ENCODE data around the gene TRNAU1AP.
"Not testable (repeated sequence)": the region's sequence is repeated elsewhere in the genome, so short reads cannot be mapped to it uniquely, and the experiment has no call there.

The TRNAU1AP gene

DNA sequence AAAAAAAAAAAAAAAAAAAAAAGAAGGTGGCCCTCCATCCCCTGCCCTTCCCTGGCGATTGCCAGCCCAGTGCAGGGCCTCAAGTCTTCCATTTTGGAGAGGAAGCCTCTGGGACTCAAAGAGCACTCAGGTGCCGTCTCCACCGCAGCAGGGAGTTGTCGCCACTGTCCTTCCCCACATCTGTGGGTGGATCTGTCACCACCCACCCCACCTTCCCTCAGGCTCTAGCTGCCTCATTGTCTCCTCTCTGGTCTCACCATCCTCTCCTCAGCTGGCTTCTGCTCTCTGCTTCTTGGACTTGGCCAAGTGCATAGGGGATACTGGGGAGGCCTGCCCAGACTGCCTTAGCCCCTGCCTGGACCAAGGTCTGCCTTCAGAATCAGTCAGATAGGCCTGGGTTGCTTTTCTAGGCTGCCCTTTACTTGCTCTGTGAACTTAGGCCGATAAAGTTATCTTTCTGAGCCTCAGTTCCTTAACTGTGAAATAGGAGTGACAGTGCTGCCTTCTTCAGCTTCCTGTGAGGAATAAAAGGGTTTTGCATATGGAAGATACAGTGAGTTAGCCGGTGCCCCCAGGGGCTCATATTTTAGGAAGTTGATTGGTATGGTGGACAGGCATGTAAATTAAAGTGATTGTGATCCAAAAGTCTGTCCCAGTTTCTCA is 31.3 kb upstream of the TRNAU1AP start:
- no peak for DNase-seq (ENCODE audit: low read depth, low spot score)

DNA sequence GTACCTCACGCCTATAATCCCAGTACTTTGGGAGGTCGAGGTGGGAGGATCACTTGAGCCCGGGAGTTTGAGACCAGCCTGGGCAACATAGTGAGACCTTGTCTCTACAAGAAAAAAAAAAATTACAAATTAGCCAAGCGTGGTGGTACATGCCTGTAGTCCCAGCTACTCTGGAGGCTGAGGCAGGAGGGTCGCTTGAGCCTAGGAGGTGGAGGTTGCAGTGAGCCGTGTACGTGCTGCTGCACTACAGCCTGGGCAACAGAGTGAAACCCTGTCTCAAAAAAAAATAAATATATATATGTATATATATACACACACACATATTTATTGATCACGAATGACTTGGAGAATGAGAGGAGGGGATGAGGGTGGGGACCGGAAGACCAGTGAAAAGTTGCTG is 30.3 kb upstream of the TRNAU1AP start:
- DNase-seq (ENCODE audit: low read depth, low spot score), result not testable (repeated sequence)

DNA sequence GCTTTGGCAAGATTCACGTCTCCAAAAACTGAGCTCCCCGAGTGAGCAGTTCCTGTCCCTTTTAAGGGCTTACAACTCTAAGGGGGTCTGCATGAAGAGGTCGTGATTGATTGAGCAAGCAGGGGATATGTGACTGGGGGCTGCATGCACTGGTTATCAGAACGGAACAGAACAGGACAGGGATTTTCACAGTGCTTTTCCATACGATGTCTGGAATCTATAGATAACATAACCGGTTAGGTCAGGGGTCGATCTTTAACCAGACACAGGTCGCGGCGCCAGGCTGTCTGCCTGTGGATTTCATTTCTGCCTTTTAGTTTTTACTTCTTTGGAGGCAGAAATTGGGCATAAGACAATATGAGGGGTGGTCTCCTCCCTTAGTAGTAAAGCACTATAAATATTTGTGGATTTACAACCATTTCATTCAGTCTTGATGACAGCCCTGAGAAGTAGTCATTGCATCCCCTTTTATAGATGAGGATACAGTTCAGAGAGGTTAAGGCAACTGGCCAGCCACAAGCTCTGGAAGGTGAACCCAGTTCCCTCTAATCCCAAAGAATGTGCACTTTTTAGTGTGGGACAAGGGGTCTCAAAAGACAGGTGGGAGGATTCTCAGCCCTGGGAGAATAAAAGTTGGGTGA is 27.8 kb upstream of the TRNAU1AP start:
- DNase-seq (ENCODE audit: low read depth, low spot score), result not testable (repeated sequence)

DNA sequence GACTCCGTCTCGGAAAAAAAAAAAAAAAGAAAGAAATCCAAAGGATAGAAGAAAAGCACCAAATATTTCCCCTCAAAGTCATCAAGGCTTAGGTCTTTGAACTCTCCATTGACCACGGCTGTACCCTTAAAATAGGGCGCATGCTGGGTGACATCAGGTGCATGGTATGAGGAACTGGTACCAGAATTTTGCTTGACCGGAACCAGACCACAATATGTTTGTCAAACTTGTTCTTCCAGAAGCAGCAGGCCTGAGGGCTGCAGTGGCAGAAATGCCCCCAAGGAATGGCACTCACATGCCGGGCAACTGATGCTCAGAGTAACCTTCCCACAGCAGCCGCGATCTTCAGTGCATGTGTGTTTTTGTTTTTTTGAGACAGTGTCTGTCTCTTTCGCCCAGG is 26.0 kb upstream of the TRNAU1AP start:
- no peak for DNase-seq (ENCODE audit: low read depth, low spot score)

DNA sequence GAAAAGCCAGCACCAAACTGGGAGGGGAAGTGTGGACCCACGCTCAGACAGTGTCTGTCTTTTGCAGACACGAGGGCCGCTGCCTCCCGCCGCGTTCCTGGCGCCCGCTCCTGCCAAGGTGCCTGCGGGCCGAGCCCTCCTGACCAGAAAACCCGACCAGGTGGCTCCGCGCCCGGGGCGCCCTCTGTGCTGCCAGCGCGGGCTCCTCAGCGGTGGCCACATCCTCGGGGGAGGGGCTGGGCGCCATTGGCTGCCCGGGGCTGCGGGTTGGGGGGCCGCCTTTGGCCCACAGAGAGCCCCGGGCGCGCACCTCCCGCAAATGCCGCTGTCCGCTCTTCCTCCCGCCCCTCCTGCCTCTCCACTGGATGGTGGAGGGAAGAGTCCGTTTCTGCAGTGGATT is 22.4 kb upstream of the TRNAU1AP start:
- DNase-seq (ENCODE audit: low read depth, low spot score), result no peak

DNA sequence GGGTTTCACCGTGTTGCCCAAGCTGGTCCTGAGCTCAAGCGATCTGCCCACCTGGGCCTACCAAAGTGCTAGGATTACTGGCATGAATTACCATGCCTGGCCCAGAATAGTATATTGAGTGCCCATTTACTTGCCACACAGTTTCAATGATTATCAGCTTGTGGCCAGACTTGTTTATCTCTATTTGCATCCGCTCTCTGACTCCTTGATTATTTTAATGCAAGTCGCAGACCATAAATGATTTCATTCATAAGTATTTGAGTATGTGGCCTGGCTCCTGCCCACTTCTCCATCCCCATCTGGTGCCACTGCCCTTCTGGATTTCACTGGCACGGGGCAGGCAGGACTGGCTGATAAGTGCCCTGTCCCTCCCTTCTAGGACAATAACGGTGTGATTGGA is 18.2 kb upstream of the TRNAU1AP start:
- DNase-seq (ENCODE audit: low read depth, low spot score), result no peak

DNA sequence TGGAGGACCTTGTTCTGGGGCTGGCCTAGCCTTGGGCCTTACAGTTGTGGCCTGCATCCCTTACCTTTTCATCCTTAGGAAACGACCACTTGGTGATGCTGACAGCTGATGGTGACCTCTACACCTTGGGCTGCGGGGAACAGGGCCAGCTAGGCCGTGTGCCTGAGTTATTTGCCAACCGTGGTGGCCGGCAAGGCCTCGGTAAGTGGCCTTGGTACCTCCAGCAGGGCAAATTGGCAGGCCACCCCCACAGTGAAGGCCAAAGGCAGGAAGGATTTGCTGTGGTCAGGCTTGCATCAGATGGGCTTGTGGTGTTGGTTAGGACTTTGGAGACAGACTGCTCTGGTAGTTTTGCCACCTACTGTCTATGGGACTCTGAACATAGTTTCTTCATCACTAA is 17.7 kb upstream of the TRNAU1AP start:
- DNase-seq (ENCODE audit: low read depth, low spot score), result no peak

DNA sequence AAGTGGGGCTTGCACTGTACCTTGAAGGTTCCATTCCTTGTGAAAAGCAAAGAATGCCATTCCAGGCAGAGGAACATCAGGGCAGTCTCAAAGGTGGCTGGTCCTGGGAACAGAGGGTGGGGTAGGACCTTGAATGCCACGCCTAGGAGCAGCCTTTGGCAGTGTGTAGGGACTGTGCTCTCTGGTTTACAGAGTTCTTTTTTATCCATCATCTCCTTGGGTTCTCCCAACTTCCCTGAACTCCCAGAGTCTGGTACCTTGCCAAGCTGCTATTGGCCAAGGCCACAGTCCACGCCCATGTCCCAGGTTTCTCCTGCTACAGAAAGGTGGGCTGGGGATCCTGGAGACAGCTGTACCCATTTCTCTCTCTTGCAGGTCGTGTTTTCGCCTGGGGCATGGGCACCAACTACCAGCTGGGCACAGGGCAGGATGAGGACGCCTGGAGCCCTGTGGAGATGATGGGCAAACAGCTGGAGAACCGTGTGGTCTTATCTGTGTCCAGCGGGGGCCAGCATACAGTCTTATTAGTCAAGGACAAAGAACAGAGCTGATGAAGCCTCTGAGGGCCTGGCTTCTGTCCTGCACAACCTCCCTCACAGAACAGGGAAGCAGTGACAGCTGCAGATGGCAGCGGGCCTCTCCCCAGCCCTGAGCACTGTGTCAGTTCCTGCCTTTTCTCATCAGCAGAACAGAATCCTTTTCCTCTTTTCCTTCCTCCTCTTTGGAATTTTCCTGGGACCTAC is 15.3 kb upstream of the TRNAU1AP start:
- no peak for DNase-seq (ENCODE audit: low read depth, low spot score)

DNA sequence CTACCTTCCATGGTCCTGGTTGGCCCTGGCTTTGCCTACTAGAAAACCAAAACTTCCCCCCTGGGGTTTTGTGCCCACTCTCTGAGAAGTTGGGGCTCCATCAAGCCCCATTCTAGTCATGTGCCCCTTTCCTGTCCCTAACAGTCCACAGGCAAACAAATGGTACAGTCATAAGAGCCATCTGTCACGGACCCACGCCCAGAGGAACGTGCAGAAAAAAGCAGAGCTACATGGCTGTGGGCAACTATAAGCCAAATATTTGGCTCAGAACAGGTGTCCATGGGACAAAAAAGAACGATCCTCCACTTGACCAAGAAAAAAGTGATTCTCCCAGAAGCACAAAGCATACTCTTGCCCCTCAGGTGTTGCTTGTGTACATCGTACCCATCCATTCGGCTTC is 14.6 kb upstream of the TRNAU1AP start:
- no peak for DNase-seq (ENCODE audit: low read depth, low spot score)

DNA sequence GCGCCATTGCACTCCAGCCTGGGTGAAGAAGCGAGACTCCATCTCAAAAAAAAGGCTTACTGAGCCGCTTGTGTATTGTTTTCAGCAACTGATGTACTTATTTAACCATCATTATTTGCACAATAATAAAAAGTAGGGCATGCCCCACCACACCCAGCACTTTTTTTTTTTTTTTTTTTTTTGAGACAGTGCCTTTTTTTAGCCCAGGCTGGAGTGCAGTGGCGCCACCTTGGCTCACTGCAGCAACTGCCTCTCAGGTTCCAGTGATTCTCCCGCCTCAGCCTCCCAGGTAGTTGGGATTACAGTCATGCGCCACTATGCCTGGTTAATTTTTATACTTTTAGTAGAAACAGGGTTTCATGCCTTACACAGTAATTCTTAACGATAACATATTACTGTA is 12.2 kb upstream of the TRNAU1AP start:
- no peak for DNase-seq (ENCODE audit: low read depth, low spot score)

DNA sequence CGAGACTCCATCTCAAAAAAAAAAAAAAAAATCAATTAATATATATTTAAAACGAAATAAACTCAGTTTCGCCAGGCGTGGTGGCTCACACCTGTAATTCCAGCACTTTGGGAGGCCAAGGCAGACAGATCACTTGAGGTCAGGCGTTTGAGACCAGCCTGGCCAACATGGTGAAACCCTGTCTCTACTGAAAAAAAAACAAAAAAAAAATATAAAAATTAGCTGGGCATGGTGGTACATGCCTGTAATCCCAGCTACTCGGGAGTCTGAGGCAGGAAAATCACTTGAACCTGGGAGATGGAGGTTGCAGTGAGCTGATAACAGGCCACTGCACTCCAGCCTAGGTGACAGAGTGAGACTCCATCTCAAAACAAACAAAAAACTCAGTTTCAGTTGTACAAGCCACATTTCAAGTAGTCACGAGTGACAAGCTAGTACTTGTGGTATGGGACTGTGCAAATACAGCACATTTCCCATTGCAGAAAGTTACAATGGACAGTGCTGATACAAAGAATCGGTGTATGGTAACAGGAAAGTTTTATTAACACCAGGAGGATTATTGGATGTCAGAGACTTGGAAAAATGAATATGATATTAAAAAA is 11.4 kb upstream of the TRNAU1AP start:
- not testable (repeated sequence) for DNase-seq (ENCODE audit: low read depth, low spot score)

DNA sequence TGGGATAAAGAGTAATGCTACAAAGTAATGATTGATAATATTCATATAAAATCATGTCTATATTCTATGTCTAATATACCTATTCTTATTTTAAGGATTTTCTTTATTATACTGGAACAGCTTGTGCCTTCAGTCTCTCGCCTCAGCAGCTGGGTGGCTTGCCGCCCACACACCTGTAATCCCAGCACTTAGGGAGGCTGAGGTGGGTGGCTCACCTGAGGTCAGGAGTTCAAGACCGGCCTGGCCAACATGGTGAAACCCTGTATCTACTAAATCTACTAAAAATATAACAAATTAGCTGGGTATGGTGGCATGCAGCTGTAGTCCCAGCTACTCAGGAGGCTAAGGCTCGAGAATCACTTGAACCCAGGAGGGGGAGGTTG is 7.6 kb upstream of the TRNAU1AP start:
- DNase-seq (ENCODE audit: low read depth, low spot score), result no peak

DNA sequence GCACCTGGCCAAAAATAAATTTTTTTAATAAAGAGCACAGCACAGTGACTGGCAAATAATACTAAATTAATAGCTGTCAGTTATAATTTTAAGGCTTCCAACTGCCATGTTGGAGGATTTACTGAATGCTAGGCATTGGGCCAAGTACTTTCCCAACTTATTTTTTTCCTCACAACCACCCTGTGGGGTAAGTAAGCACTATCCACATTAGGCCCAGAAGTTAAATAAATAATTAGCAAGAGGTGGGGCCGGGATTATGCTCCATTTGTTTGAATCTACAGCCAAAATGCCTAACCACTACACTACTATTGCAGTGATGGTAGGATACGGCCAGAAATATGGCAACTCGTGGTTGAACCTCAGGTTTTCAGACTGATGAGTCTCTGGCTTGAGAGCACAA is 4.6 kb upstream of the TRNAU1AP start:
- DNase-seq (ENCODE audit: low read depth, low spot score), result no peak

DNA sequence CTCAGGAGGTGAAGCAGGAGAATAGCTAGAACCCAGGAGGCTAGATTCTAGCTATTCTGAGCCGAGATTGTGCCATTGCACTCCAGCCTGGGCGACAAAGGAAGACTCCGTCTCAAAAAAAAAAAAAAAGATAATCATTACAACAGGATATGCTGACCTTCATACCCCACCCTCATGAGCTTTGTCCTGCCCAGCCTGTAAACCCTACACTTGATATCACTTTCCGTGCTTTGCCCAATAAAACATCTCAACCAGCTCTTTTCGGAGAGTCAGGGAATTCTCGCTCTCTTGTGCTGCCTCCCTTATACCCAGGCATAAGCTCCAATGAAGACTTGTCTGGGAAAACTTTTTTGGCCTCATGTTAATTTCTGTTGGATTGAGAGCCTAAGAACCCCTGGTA is 1.5 kb upstream of the TRNAU1AP start:
- no peak for DNase-seq (ENCODE audit: low read depth, low spot score)

DNA sequence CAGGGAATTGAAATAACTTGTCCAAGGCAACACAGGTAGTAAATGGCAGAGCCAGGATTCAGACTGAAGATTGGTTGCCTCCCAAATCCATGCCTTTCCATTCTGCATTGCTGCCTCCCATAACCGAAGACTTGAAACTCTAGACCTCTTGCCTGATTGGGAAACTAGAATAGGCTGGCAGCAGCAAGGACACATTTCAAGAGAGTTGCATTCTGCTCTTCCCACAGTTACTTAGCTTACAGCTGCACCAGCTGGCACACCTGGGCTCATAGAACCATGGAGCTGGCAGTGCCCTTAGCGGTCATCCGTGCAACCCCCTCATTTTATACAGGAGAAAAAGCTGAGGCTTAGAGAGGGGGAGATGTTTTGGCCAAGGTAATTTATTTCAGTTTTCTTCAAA is 8.0 kb downstream of the TRNAU1AP start:
- no peak for DNase-seq (ENCODE audit: low read depth, low spot score)

DNA sequence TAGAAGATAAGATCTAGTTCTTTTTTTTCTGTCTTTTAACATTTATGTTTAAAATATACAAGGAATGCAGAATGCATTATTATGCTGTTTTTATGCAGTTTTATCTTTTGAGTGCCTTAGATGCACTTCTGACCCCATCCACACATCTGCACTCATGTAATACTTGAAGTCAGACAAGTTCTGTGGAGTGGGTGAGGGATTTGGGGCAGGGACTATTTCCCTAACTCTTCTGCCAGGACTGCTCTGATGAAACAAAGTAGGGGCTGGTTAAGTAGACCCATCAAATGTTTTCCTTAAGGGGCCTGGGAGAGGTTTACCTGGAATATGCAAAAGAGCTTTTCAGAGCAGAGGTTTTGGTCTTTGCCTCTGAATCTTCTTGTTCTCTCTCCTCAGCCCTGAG is 11.4 kb downstream of the TRNAU1AP start:
- no peak for DNase-seq (ENCODE audit: low read depth, low spot score)

DNA sequence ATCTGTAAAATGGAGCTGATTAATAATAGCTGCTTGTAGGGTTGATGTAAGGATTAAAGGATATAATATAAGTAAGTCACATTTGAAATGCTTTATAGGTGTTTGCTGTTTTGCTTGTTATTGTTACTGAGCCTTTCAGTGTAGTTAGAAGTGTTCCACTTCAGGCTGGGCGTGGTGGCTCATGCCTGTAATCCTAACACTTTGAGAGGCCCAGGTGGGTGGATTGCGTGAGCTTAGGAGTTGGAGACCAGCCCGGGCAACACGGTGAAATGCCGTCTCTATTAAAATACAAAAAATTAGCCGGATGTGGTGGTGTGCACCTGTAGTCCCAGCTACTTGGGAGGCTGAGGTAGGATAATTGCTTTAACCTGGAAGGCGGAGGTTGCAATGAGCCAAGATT is 12.2 kb downstream of the TRNAU1AP start:
- no peak for DNase-seq (ENCODE audit: low read depth, low spot score)

DNA sequence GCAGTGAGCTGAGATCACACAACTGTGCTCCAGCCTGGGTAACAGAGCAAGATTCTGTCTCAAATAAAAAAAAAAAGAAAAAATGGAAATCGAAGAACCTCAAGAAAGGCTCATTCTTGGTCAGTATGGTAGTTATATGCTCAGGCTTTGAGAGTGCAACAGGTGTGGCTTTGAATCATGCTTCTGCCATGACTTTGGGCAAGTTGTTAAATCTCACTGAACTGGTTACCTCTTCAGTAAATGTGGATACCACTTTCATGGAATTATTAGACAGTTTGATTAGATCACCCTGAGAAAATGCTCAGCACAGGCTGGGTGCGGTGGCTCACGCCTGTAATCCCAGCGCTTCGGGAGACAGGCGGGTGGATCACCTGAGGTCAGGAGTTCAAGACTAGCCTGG is 12.8 kb downstream of the TRNAU1AP start:
- DNase-seq (ENCODE audit: low read depth, low spot score), result no peak

DNA sequence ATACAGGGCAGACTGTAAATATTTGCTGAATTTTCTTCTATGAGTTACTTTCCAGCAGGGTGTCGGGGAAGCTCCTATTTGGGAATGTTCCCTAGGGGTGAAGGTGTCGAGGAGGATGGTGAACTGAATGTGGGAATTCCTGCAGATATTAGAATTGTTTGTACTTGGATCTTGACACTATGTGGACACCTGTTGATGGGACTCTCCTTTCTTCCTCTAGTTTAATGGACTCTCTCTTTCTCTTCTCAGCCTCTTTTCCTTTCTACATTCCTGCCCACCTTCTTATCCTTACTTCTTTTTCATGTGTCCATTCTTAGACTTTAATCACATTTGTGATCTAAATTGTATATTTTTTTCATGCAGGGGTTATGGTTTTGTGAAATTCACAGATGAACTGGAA is 14.0 kb downstream of the TRNAU1AP start:
- no peak for DNase-seq (ENCODE audit: low read depth, low spot score)

DNA sequence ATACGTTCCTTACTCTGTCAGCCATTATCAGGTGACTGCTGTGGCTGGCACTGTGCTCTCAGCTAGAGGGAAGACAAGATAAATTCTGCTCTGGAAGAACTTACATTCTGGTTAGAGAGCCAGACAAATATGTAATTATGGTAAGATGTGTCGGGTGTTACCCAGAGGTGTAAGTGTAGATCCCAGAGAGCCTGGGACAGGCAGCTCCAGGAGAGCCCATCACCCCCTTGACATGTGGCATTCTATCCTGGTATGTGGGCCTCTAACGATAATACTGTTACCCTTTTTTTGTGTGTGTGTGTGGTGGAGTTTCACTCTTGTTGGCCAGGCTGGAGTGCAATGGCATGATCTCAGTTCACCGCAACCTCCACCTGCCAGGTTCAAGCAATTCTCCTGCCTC is 19.0 kb downstream of the TRNAU1AP start:
- DNase-seq (ENCODE audit: low read depth, low spot score), result no peak

DNA sequence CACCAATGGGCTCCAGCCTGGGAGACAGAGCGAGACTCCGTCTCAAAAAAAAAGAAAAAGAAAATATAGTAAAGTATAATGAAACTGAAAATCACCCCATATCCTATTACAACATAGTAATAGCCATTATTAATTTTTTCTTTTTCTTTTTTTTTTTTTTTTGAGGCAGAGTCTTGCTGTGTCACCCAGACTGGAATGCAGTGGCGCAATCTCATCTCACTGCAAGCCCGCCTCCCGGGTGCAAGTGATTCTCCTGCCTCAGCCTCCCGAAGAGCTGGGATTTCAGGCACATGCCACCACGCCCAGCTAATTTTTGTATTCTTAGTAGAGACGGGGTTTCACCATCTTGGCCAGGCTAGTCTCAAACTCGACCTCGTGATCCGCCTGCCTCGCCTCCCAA is 20.0 kb downstream of the TRNAU1AP start:
- DNase-seq (ENCODE audit: low read depth, low spot score), result not testable (repeated sequence)

DNA sequence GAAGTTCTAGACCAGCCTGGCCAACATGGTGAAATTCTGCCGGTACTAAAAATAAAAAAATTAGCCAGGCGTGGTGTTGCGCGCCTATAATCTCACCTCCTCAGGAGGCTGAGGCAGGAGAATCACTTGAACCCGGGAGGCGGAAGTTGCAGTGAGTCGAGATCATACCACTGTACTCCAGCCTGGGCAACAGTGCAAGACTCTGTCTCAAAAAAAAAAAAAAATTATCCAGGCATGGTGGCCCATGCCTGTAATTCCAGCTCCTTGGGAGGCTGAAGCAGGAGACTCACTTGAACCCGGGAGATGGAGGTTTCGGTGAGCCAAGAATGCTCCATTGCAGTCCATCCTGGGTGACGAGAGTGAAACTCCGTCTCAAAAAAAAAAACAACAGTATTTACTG is 20.7 kb downstream of the TRNAU1AP start:
- no peak for DNase-seq (ENCODE audit: low read depth, low spot score)

Measured in activated CD4-positive, CD25-positive, alpha-beta regulatory T cell treated with anti-CD3 and anti-CD28 coated beads, Interleukin-2, amount 50 U/mL, for 16 hours (primary cell).